A204.1 (cell line): ENCODE measurements around the gene PAGR1.
"Not testable (repeated sequence)": the region's sequence is repeated elsewhere in the genome, so short reads cannot be mapped to it uniquely, and the experiment has no call there.

Source experiments
- FAIRE-seq: peaks from 2 replicates; lab custom pipeline; 2012; peaks lifted over from hg19 to GRCh38; lab: Jason Lieb, UNC

The PAGR1 gene

DNA sequence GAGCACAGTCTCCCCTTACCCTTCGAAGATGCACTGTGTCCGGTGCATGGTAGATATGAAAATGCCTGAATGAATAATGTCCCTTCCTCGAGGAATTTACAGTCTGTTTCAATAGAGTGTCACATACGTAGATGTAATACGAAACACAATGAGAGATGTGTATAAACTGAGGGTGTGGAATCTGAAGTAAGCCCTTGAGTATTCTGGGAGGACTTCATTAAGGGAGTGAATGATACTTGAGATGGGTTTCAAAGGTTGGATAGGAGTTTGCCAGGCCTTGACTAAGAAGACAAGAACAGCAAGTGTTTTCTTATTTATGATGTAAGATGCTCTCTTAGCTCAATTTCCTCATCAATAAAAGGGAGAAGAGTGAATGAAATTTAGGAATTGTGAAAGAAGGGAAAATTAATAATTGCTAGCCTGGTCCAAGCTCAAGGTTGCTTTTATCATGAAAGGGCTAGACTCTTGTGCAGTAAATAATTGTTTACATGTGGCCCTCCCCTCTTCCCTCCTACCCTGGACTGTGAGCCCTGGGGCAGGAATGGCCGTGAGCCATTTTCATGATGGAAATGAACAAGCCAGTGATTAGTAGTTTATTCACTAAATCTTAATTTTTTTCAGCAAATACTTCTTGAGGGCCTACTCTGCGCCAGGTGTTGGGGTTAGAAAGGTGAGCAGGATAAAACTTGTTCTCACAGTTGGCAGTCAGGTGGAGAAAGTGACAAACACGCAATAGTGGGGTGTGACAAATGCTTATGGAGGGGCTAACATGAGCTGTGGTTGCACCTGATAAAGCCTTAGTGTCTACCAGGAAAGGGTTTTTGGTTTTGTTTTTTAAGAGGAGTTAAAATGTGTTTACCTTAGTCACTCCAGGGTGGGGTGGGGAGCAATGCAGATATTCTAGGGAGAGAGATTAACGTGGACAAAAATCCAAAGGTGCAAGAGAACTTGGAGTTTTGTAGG, 23.8 kb upstream of the PAGR1 start:
- no peak for FAIRE-seq

DNA sequence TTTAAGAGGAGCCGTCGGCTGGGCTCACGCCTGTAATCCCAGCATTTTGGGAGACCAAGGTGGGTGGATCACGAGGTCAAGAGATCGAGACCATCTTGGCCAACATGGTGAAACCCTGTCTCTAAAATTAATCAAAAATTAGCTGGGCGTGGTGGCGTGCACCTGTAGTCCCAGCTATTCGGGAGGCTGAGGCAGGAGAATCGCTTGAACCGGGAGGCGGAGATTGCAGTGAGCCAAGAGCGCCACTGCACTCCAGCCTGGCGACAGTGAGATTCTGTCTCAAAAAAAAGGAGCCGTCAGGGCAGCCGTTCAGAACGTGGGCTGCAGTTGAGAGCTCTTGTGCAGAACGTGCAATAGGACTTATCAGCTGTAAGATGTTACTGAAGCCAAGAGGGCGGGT, 22.8 kb upstream of the PAGR1 start:
- not testable (repeated sequence) for FAIRE-seq

DNA sequence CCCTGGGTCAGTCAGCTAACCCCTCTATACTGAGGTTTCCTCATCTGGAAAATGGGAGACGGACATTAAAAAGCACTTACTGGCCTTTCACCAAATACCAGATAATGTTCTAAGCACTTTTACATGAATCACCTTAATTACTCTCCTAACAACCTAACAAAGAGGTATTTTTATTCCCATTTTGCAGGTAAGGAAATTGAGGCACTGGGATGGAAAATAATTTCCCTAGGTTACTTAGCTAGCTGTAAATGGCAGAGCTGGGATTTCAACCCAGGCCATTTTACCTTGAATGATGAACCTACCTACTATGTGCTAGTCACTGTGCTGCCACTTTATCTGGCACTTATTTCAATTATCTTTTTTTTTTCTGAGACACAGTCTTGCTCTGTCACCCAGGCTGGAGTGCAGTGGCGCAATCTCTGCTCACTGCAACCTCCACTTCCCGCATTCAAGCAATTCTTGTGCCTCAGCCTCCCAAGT, 21.7 kb upstream of the PAGR1 start:
- FAIRE-seq: no peak

- FAIRE-seq: no peak
Observed at GRCh38 chr16:29802416-29802935, 13.5 kb upstream of the PAGR1 start.

- no peak for FAIRE-seq
Observed at GRCh38 chr16:29804020-29804419, 11.9 kb upstream of the PAGR1 start.

DNA sequence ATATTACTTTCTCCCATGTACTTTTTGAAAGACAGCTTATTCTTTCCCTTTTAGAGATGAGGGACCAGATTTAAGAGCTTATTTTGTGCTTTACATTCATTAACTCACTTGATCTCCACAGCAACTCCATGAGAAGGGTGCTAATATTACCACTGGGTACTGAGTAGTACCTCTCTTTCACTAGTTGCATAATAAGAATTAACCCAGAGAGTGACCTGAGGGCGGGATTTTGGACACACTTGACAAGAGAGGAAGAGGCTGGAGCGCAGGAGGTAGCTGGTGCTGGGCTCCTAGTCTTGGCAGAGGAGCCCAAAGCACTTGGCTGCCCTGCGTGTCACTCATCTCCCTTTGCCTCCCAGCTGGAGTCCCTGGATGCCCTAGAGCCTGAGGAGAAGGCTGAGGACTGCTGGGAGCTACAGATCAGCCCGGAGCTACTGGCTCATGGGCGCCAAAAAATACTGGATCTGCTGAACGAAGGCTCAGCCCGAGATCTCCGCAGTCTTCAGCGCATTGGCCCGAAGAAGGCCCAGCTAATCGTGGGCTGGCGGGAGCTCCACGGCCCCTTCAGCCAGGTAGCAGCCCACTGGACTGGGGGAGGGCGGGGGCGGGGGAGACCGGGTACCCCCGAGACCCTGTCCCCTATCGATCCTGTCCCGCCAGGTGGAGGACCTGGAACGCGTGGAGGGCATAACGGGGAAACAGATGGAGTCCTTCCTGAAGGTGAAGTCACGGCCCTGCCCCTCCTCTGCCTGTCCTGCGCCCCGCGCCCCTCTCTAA, 11.3 kb upstream of the PAGR1 start:
- no peak for FAIRE-seq

DNA sequence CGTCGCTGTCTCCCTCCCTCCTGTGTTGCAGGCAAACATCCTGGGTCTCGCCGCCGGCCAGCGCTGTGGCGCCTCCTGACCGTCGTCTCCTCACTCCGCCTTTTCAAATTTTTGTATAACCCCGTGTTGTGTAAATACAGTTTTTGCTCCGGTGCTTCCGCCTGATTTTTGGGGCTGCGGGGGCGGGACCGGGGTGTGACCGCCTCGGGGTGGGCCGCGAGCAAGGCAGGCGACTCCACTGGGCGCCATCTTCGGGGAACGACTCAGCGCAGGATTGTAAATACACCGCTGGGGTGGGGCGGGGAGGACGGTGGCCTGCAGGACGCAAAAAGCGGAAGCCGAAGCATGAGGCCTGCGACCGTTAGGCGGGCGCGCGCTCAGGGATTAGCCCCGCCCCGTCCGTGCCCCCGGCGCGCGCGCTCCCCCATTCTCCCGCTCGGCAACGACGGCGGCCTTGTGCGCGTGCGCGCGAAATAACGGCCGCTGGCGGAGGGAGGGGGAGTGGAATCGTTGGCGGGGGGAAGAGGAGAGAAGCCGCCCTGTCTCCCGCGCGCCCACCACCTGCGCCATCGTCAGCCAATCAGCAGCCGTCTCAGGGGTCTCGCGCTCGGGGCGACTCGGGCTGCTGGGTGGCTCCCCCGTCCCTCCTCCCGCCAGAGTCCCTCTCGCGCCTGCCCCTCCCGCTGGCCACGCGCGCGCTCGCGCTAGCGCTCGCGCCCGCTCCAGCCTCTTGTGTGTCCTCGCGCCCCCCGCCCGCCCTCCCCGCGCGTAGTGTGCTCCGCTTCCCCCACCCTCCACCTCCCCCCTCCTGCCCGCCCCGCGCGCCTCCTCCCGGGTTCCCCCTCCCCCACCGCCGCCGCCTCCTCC, 10.5 kb upstream of the PAGR1 start:
- no peak for FAIRE-seq

DNA sequence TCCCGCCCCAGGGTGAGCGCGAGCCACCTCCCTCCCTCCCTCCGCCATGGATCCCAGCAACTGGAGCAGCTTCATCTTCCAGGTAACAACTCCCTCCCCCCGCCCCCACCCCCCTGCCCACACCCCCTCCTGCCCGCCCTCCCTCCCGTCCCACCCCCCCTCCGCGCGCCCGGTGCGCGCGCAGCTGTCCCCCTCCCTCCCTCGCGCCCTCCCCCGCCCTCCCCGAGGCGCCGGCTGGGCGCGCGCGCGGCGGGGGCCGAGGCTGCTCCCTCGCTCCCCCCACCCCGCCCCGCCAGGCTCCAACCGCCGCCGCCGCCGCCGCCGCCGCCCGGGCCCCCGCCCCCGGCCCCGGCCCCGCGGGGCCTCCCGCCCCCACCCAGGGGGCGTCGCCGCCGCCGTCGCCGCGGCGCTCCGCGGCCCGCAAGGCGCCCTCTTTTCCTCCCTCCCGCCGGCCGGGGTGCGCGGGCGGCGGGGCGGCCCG, 9.8 kb upstream of the PAGR1 start, which contains the start of gene MAZ:
TSS of gene MAZ (plus strand) at position 431 of the 481 bp plus-strand sequence. CDS start 173 bp downstream, outside the sequence.
- no peak for FAIRE-seq

- no peak for FAIRE-seq
Observed at GRCh38 chr16:29806641-29807425, 9.1 kb upstream of the PAGR1 start.

GRCh38 chr16:29807426-29808218, 8.3 kb upstream of the PAGR1 start:
- FAIRE-seq: no peak

DNA sequence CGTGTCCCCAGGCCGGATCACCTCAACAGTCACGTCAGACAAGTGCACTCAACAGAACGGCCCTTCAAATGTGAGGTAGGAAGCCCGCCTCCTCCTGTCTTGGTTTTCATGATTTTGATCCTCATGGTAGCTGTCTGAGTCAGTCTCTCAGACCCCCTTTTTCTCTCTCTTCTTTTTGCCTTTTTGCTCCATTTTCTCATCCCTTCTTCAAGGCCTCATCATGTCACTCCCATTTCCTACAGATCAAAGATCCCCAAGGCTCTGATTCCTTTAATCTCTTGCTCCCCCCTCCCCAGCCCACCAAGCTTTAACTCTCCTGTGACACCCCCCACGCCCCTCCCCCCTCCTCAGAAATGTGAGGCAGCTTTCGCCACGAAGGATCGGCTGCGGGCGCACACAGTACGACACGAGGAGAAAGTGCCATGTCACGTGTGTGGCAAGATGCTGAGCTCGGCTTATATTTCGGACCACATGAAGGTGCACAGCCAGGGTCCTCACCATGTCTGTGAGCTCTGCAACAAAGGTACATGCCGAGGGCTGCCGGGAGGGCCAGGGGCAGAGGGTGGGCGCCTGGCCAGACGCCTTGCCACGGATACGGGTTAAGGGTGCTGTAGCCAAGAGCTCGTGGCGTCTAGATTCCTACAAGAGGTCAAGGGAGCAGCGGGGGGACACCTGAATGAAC, 7.6 kb upstream of the PAGR1 start:
- FAIRE-seq: no peak

DNA sequence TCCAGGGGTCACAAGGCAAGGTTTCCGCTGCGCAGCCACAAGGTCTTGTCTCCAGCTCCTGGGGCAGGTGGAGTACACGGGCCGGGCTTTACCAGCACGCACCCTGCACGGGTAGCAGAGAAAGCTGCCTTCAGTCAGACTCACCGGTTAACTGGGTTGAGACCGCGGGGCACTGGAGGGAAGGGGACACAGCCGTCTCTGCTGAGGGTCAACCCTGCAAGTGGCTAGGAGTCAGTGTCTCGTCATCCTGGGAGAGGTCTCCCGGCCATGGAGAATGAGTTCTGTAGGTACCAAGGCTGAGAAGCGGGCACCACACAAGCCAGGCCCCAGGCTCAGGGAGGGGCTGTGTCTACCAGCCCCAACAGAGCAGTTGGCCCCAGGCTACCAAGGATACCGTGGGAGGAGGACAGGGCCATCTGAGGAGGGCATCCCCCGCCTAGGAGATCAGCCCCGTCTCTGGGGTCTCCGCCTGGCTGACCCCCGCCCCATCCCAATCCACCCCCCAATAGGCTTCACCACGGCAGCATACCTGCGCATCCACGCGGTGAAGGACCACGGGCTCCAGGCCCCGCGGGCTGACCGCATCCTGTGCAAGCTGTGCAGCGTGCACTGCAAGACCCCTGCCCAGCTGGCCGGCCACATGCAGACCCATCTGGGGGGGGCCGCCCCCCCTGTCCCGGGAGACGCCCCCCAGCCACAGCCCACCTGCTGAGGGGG, 6.8 kb upstream of the PAGR1 start:
- no peak for FAIRE-seq

DNA sequence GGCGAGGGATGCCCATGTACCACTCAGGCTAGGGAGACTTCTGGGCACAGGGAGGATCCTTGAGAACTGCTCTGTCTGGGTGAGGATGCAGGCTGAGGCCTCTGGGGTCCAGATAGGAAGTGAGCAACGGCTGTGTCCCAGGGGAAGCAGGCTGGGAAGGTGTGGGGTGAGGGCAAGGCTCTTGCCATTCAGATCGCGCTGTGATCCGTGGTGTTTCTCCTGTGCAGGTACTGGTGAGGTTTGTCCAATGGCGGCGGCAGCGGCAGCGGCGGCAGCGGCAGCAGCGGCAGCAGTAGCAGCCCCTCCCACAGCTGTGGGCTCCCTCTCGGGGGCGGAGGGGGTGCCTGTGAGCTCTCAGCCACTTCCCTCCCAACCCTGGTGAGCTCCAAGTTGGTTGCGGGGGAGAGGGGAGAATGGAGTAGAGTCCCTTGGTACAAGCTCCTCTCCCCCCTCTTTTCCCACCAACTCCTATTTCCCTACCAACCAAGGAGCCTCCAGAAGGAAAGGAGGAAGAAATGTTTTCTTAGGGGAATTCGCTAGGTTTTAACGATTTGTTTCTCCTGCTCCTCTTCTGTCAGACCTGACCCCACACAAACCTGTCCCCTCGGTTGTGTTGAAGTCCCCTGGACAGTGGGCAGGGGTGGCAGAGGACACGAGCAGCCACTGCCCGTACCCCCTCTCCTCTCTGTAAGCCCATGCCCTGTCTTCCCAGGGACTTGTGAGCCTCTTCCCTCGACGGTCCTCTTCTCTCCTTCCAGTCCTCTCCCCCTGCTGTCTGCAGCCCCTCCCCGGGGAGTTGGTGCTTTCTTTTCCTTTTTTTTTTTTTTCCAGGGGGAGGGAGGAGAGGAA, 5.9 kb upstream of the PAGR1 start:
- FAIRE-seq: no peak

- no peak for FAIRE-seq
Observed at GRCh38 chr16:29810699-29811169, 5.2 kb upstream of the PAGR1 start.

GRCh38 chr16:29811170-29811895, 4.6 kb upstream of the PAGR1 start:
- FAIRE-seq: peak; percentile 98

GRCh38 chr16:29811896-29812665, 3.9 kb upstream of the PAGR1 start, which contains the start of gene PRRT2:
TSS of gene PRRT2 (plus strand) at chr16:29812193. CDS start at chr16:29813055, 862 bp downstream.
- no peak for FAIRE-seq
